Activated B cell treated with CpG ODN at 0.5 μM for 24 hours (primary cell): ENCODE results near the gene FRMPD1. TPM values are rescaled to one million over a fixed set of nuclear protein-coding genes. Genes with fewer than 3 reads are reported as not detected.

Experiments
- ATAC-seq: fragments of 200-7000 bp; cut with Tn5 transposase; one replicate; pipeline ENCODE4 v1.10.0; 2021; ENCODE audit warnings: low read depth, mild to moderate bottlenecking, moderate library complexity
- CTCF ChIA-PET: fragments of 350-600 bp; sonication (Branson Sonifier 250); formaldehyde crosslinking; loops from one replicate; lab custom pipeline; 2021; ENCODE audit warnings: antibody characterized with exemption; lab: Charles Lee
- POLR2A ChIA-PET: fragments of 350-600 bp; sonication (Branson Sonifier 250); formaldehyde crosslinking; loops from one replicate; lab custom pipeline; 2021; ENCODE audit warnings: antibody characterized with exemption; lab: Charles Lee
- DNase-seq: peaks from one replicate; pipeline ENCODE4 v3.0.0; 2022
- H3K27ac Mint-ChIP-seq: one replicate; pipeline ENCODE4 v1.8.0; 2020; ENCODE audit warnings: mixed read lengths
- H3K27me3 Mint-ChIP-seq: one replicate; pipeline ENCODE4 v1.8.0; 2021; ENCODE audit warnings: mixed read lengths
- H3K36me3 Mint-ChIP-seq: one replicate; pipeline ENCODE4 v1.8.0; 2021; ENCODE audit warnings: low read depth, mixed read lengths
- H3K4me1 Mint-ChIP-seq: one replicate; pipeline ENCODE4 v1.8.0; 2021; ENCODE audit warnings: mixed read lengths
- H3K4me3 Mint-ChIP-seq: one replicate; pipeline ENCODE4 v1.8.0; 2020; ENCODE audit warnings: mild to moderate bottlenecking, mixed read lengths
- H3K9me3 Mint-ChIP-seq: one replicate; pipeline ENCODE4 v1.8.0; 2020; ENCODE audit warnings: mixed read lengths
- intact Hi-C: fragments of 100-400 bp; cut with micrococcal nuclease; formaldehyde crosslinking; loops from one replicate; pipeline ENCODE4 v1.15.1; 2024
- total RNA-seq: library from RNA; stranded (reverse); gene quantifications from 2 replicates; pipeline ENCODE4 v1.2.3, GENCODE V29; 2022
- TF ChIP-seq, protein P1 (sequence below): fragments of 200-600 bp; IDR thresholded peaks from one replicate; pipeline ENCODE4 v1.8.0; 2022; ENCODE audit warnings: antibody characterized with exemption, mild to moderate bottlenecking

FRMPD1 gene
- total RNA-seq, 1 donor from 2014 or later = 0.07 TPM

DNA sequence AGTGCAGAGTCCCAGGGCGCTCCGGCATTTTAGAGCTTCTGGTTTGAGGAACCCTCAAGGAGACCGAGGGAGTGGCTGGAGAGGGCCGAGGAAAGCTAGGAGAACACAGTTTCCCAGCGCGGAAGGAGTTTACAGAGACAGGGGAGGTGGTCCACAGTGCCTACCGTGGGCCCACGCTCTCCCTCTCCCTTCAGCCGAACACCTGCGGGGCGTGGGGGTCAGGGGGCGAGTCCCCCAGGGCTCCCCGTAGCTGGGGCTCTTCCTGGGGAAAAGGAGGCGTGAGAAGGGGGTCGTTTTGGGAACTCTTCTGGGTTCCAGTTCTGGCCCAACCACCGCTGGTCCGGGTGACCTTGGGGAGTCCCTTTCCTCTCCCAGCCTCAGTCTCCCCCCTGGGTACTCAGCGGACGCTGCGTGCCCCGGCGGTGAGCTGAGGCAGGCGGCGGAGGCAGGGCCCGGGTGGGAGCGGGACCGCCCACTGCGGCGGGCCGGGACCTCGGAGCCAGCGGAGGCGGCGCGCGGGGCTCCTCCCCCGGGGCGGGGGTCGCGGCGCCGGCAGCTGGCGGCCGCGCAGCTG, 368 bp upstream of the FRMPD1 start:
- H3K4me3 Mint-ChIP-seq = peak overlapping the region; percentile 62
- peaks cover 13% of the 10 kb centered on the region for H3K4me1 Mint-ChIP-seq
- ATAC-seq (no peak), DNase-seq (no peak)
- TF ChIP-seq, protein P1, sequence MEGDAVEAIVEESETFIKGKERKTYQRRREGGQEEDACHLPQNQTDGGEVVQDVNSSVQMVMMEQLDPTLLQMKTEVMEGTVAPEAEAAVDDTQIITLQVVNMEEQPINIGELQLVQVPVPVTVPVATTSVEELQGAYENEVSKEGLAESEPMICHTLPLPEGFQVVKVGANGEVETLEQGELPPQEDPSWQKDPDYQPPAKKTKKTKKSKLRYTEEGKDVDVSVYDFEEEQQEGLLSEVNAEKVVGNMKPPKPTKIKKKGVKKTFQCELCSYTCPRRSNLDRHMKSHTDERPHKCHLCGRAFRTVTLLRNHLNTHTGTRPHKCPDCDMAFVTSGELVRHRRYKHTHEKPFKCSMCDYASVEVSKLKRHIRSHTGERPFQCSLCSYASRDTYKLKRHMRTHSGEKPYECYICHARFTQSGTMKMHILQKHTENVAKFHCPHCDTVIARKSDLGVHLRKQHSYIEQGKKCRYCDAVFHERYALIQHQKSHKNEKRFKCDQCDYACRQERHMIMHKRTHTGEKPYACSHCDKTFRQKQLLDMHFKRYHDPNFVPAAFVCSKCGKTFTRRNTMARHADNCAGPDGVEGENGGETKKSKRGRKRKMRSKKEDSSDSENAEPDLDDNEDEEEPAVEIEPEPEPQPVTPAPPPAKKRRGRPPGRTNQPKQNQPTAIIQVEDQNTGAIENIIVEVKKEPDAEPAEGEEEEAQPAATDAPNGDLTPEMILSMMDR = no peak
- peaks cover 58% of the 10 kb centered on the region for H3K27me3 Mint-ChIP-seq
- H3K9me3 Mint-ChIP-seq = no peaks in the 10 kb centered on the region
- ChIA-PET POLR2A (interaction anchor here (0.5 to 1.4 kb wide), 2 partner anchors 9 to 275 kb away, joined by 4 to 5 read pairs; no protein-coding TSS in a partner anchor), CTCF (interaction anchor here (0.7 kb wide), 1 partner anchor 9 kb away, joined by 4 read pairs; no protein-coding TSS in a partner anchor)
- intact Hi-C loops = no loop called here
- H3K27ac Mint-ChIP-seq = no peak overlapping the region
- H3K36me3 Mint-ChIP-seq = no peaks in the 10 kb centered on the region

GRCh38 chr9:37652261-37652660, 1.5 kb downstream of the FRMPD1 start:
- Mint-ChIP-seq H3K36me3 (no peaks in the 10 kb centered on the region), H3K9me3 (no peaks in the 10 kb centered on the region), H3K4me1 (peaks cover 13% of the 10 kb centered on the region), H3K27ac (no peak overlapping the region), H3K27me3 (peaks cover 60% of the 10 kb centered on the region), H3K4me3 (peak overlapping the region; percentile 77)
- DNase-seq = no peak
- ChIA-PET CTCF (no interaction called here), POLR2A (no interaction called here)
- TF ChIP-seq, protein P1 = no peak
- no peak for ATAC-seq
- intact Hi-C loops = no loop called here

DNA sequence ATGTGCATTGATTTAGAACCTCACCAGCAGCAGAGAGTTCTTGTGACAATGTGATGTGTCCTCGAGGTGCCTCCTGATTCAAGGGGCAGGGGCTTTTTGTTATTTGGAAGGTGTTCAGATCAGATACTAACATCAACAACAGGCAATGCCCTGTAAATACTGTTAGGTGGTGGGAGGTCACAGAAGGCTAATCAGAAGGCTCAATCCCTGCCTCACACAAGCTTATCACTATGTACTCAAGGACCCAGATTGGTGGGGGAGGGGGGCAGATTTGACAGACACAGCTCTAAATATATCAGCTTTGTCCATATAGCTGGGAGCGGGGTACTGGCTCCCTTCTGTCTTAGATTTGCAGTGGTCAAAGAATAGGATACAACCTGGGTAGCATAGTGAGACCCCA, 2.6 kb downstream of the FRMPD1 start:
- POLR2A ChIA-PET = no interaction called here
- H3K4me1 Mint-ChIP-seq = peaks cover 13% of the 10 kb centered on the region
- no peak for DNase-seq
- TF ChIP-seq, protein P1 = no peak
- H3K27ac Mint-ChIP-seq = no peak overlapping the region
- peaks cover 61% of the 10 kb centered on the region for H3K27me3 Mint-ChIP-seq
- H3K4me3 Mint-ChIP-seq = no peak overlapping the region
- H3K36me3 Mint-ChIP-seq = no peaks in the 10 kb centered on the region
- ATAC-seq = no peak
- intact Hi-C loops = no loop called here
- CTCF ChIA-PET = no interaction called here
- no peaks in the 10 kb centered on the region for H3K9me3 Mint-ChIP-seq

DNA sequence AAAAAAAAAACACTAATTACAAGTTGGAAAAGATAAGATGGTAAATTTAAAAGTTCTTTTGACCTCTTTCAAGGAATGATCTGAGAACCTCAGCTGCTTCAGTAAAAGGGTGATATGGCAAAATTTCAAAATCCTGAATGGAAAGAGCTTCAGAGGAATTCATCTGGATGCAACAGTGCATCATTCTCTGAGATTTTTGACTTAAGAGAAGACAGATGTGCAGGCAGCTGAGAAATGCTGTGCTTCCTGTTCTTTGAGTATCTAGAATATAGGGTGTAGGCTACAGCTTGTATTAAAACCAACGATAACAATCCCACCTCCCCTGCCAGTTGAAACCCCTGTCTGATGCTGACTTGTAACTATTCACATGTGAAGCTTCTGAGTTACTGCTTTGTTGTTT, 6.2 kb downstream of the FRMPD1 start:
- ChIA-PET CTCF (interaction anchor here (1.4 kb wide), 1 partner anchor 63 kb away, joined by 3 read pairs; no protein-coding TSS in a partner anchor), POLR2A (no interaction called here)
- Mint-ChIP-seq H3K36me3 (no peaks in the 10 kb centered on the region), H3K4me1 (peaks cover under 1% of the 10 kb centered on the region), H3K4me3 (no peak overlapping the region), H3K27me3 (peaks cover 51% of the 10 kb centered on the region), H3K27ac (no peak overlapping the region), H3K9me3 (no peaks in the 10 kb centered on the region)
- ATAC-seq = no peak
- intact Hi-C loops = no loop called here
- TF ChIP-seq, protein P1 = no peak
- DNase-seq = no peak

DNA sequence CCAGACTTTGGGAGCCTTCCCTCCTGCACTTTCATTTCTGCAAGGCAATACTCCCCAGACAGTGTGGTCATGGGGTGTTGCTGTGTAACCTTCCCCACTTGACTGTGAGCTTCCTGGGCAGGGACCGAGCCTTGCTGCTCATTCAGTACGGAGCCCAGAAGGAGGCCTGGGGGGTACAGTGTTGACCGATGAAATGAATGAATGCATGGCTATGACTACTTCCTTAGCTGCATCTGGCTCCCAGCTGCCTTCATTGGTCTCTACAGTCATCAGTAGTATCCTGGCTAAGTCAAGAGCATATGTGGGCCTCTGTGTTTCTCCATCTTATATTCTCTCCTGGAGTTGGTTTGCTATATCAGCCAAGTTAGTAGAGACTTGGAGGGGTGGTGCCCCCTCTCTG, 9.9 kb downstream of the FRMPD1 start:
- no peak overlapping the region for H3K27ac Mint-ChIP-seq
- no peak overlapping the region for H3K4me3 Mint-ChIP-seq
- H3K36me3 Mint-ChIP-seq = no peaks in the 10 kb centered on the region
- ChIA-PET CTCF (no interaction called here), POLR2A (no interaction called here)
- H3K9me3 Mint-ChIP-seq = no peaks in the 10 kb centered on the region
- intact Hi-C loops = no loop called here
- DNase-seq = no peak
- peaks cover 30% of the 10 kb centered on the region for H3K27me3 Mint-ChIP-seq
- ATAC-seq = no peak
- TF ChIP-seq, protein P1 = no peak
- no peaks in the 10 kb centered on the region for H3K4me1 Mint-ChIP-seq
